Neuron (in vitro differentiated cells): ENCODE data around the gene TTC28.
"Not testable (repeated sequence)": the region's sequence is repeated elsewhere in the genome, so short reads cannot be mapped to it uniquely, and the experiment has no call there.

Source experiments
- H2AFZ ChIP-seq: one replicate; pipeline ENCODE4 v1.6.1; 2013; ENCODE audit warnings: low read depth, mild to moderate bottlenecking, inconsistent platforms, low read length, moderate library complexity
- H3K27me3 ChIP-seq: one replicate; pipeline ENCODE4 v1.6.1; 2013; ENCODE audit warnings: low read length; ENCODE audit not compliant: insufficient read depth
- H3K36me3 ChIP-seq: one replicate; pipeline ENCODE4 v1.6.1; 2013; ENCODE audit warnings: low read length; ENCODE audit not compliant: insufficient read depth
- H3K4me1 ChIP-seq: one replicate; pipeline ENCODE4 v1.6.1; 2013; ENCODE audit warnings: low read length; ENCODE audit not compliant: insufficient read depth
- H3K4me3 ChIP-seq: 2 replicates; pipeline ENCODE4 v1.5.1; 2013; ENCODE audit warnings: mild to moderate bottlenecking, low read length, moderate library complexity
- H3K9me3 ChIP-seq: one replicate; pipeline ENCODE4 v1.6.1; 2013; ENCODE audit warnings: low read length

TTC28 gene

GRCh38 chr22:28703436-28703835 is 23.8 kb upstream of the TTC28 start:
- Histone ChIP-seq H3K27me3 (no peaks in the 10 kb centered on the region), H2AFZ (no peak overlapping the region), H3K9me3 (no peaks in the 10 kb centered on the region), H3K4me1 (no peaks in the 10 kb centered on the region), H3K4me3 (no peak overlapping the region), H3K36me3 (peaks cover 27% of the 10 kb centered on the region)

- no peaks in the 10 kb centered on the region for H3K9me3 ChIP-seq
- no peak overlapping the region for H3K4me3 ChIP-seq
- H3K4me1 ChIP-seq: no peaks in the 10 kb centered on the region
- H3K27me3 ChIP-seq: no peaks in the 10 kb centered on the region
- H2AFZ ChIP-seq: no peak overlapping the region
- peaks cover 21% of the 10 kb centered on the region for H3K36me3 ChIP-seq
These were observed 23.3 kb upstream of the TTC28 start for GRCh38 chr22:28702891-28703290.

DNA sequence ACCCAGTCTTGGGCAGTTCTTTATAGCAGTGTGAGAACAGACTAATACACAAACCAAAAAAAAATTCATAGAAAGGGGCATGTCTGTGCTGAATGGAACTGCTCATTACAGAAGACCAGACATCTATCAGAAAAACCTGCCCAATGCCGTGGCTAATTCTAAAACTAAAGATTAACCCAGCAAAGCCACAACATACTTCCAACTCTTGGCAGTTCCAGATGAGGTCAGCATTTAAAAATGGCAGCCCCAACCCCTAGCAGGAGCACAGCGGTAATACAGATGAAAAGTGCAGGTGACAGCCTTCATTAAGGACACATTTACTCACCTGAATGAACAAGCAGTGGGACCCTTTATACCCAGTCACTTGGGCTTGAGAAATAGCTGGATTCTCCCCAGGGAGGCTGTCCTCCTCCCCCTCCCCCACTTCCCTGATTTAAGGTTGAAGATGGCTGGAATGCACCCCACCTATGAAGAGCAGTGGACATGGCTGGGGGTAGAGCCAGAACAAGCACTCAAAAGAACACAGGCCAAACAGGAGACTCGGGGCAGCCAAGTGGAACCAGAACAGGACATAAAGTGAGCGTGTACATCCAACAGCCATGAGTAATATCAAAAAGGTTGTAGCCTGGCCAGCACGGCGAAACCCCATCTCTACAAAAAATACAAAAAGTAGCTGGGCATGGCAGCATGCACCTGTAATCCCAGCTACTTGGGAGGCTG is 13.6 kb upstream of the TTC28 start:
- H3K36me3 ChIP-seq, H3K4me3 ChIP-seq: not testable (repeated sequence)
- H3K4me1 ChIP-seq: peaks cover 16% of the 10 kb centered on the region

DNA sequence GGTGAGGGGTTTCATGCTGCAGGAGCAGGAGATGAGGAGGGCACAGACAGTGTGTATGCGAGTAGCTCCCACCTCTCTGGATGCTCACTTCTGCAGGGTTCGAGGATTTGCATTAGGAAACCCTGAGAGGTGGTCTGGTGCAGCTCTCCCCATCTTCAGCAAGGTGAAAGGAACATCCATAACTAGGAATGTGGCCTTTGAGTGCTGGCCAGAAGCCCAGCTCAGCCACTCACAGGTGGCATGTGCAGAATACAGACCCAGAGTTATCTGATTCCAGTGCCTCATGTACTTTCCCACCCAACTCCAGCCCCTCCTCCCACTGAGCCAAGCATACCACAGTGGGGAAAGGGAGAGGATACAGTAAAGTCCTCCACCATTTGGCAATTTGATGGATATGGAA is 10.2 kb upstream of the TTC28 start:
- peaks cover 14% of the 10 kb centered on the region for H3K4me1 ChIP-seq
- H2AFZ ChIP-seq, H3K36me3 ChIP-seq, H3K9me3 ChIP-seq, H3K4me3 ChIP-seq, H3K27me3 ChIP-seq: not testable (repeated sequence)

More for the DNA sequence above, 13.6 kb upstream of the TTC28 start:
- not testable (repeated sequence) for H2AFZ ChIP-seq, H3K27me3 ChIP-seq, H3K9me3 ChIP-seq

DNA sequence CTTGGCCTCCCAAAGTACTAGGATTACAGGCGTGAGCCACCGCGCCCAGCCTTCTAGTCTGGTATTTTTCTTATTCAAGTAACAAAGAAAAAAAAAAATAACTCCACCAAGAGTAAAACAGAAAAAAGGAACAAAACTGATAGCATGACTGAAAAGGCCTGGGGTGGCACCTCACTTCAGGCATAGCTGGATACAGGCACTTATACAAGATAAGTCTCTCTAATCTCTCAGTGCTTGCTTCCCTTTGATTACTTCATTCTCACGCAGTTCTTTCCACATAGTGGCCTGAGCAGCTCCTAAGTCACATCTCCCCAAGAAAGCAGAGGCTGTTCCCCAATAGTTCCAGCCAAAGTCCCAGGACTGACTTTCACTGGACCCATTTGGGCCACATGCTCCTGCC is 3.3 kb upstream of the TTC28 start:
- H3K9me3 ChIP-seq, H3K27me3 ChIP-seq, H3K36me3 ChIP-seq, H3K4me1 ChIP-seq, H2AFZ ChIP-seq, H3K4me3 ChIP-seq: not testable (repeated sequence)

DNA sequence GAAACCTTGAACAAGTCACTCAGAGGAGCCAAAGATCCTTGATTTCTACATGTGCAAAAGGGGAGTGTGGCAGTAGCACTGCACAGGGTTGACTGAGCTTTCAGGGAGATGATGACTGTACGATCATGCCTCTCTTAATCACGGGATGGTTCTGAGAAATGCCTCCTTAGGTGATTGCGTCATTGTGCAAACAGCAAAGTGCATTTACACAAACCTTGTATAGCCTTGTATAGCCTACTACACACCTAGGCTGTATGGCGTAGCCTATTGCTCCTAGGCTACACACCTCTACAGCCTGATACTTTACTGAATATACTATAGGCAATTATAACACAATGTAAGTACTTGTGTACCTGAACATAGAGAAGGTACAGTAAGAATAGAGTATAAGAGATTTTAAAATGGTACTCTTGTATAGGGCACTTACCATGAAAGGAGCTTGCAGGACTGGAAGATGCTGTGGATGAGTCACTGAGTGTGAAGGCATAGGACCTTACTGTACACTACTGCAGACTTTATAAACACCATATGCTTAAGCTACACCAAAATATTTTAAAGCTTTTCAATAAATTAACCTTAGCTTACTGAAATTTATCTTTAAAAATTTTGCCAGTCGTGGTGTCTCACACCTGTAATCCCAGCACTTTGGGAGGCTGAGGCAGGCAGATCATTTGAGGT is 1.3 kb upstream of the TTC28 start:
- H2AFZ ChIP-seq, H3K4me1 ChIP-seq, H3K9me3 ChIP-seq, H3K4me3 ChIP-seq, H3K27me3 ChIP-seq, H3K36me3 ChIP-seq: not testable (repeated sequence)

DNA sequence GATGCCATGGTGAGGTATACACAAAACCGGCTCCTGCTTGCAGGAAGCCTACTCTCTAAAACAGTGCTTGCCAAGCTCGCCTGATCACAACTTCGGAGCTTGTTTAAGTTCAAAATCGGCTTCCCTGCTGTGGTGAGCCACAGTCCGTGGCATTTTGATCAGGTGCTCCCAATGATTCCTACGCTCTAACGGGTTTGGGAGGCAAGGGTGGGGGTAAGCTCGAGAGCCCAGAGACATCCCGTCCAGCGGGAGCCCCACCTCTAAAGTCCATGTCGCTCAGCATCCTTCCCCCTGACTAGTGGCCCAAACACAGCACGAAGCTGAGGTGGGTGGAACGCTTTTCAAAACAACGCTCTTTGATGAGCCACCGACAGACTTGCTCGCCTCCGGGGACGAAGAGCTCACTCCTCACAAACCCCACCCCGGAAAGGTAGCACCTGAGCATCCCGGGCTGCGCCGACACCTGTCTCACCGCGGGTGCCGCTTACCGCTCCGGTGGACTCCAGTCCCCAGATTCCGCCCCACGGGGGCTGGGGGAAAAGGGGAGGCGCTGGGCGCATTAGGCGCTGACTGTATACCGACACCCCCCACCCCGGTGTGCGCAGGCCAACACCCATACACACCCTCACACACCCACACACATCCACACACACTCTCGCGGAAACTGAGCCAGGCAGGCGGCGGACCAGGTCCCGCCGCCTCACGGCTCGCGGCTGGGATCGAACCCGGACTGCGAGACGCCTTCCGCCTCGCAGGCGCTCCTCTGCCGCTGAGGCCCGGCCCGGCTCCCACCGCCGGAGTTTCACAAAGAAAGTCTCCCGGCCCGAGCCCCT is 646 bp downstream of the TTC28 start:
- peak overlapping the region; percentile 99 for H3K4me3 ChIP-seq
- not testable (repeated sequence) for H3K4me1 ChIP-seq, H3K9me3 ChIP-seq, H3K27me3 ChIP-seq, H3K36me3 ChIP-seq
- peak overlapping the region; percentile 97 for H2AFZ ChIP-seq

DNA sequence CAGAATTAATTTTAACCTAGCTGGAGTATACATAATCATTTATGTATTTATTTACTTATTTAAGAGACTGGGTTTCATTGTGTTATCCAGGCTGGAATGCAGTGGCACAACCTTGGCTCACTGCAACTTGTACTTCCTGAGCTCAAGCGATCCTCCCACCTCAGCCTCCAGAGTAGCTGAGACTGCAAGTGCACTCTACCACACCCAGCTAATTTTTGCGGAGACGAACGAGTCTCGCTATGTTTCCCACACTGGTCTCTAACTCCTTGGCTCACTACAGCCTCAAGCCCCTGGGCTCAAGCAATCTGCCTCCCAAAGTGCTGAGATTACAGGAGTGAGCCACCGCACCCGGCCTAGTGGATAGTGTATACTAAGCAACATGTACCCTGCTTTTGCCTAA is 1.5 kb downstream of the TTC28 start:
- H3K4me3 ChIP-seq: peak overlapping the region; percentile 99
- H3K9me3 ChIP-seq: not testable (repeated sequence)

GRCh38 chr22:28674121-28674563 is 5.5 kb downstream of the TTC28 start:
- Histone ChIP-seq H3K4me3 (no peak overlapping the region), H3K9me3 (peaks cover 8% of the 10 kb centered on the region), H3K4me1 (no peaks in the 10 kb centered on the region), H2AFZ (no peak overlapping the region), H3K36me3 (no peaks in the 10 kb centered on the region), H3K27me3 (no peaks in the 10 kb centered on the region)

More for the DNA sequence above, 1.5 kb downstream of the TTC28 start:
- not testable (repeated sequence) for H2AFZ ChIP-seq, H3K27me3 ChIP-seq, H3K36me3 ChIP-seq, H3K4me1 ChIP-seq

- H3K4me1 ChIP-seq: no peaks in the 10 kb centered on the region
- no peaks in the 10 kb centered on the region for H3K36me3 ChIP-seq
- H3K27me3 ChIP-seq: no peaks in the 10 kb centered on the region
- no peak overlapping the region for H3K4me3 ChIP-seq
- H3K9me3 ChIP-seq: peaks cover 8% of the 10 kb centered on the region
- no peak overlapping the region for H2AFZ ChIP-seq
These were observed 8.9 kb downstream of the TTC28 start for GRCh38 chr22:28670756-28671155.

DNA sequence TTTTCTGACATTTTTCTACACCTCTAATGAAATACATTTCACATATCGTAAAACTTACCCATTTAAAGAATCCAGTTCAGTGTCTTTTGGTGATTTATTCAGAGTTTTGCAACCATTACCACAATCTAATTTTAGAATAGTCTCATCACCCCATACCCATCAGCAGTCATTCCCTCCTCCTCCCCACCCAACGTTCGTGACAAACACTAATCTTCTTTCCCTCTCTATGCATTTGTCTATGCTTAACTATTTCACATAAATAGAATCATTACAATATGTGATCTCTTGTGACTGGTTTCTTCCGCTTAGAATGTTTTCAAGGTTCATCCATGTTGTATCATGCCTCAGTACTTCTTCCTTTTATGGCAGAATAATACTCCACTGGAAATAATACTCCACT is 9.5 kb downstream of the TTC28 start:
- H3K4me1 ChIP-seq: no peaks in the 10 kb centered on the region
- H2AFZ ChIP-seq: no peak overlapping the region
- no peaks in the 10 kb centered on the region for H3K36me3 ChIP-seq
- H3K4me3 ChIP-seq: no peak overlapping the region
- no peaks in the 10 kb centered on the region for H3K27me3 ChIP-seq
- peaks cover 4% of the 10 kb centered on the region for H3K9me3 ChIP-seq

GRCh38 chr22:28669387-28669786 is 10.3 kb downstream of the TTC28 start:
- H3K36me3 ChIP-seq: no peaks in the 10 kb centered on the region
- H3K4me1 ChIP-seq: no peaks in the 10 kb centered on the region

DNA sequence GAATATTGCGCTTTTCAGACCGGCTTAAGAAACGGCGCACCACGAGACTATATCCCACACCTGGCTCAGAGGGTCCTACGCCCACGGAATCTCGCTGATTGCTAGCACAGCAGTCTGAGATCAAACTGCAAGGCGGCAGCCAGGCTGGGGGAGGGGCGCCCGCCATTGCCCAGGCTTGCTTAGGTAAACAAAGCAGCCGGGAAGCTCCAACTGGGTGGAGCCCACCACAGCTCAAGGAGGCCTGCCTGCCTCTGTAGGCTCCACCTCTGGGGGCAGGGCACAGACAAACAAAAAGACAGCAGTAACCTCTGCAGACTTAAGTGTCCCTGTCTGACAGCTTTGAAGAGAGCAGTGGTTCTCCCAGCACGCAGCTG is 16.1 kb downstream of the TTC28 start:
- H2AFZ ChIP-seq, H3K4me3 ChIP-seq, H3K9me3 ChIP-seq, H3K36me3 ChIP-seq, H3K27me3 ChIP-seq, H3K4me1 ChIP-seq: not testable (repeated sequence)

More at GRCh38 chr22:28669387-28669786, 10.3 kb downstream of the TTC28 start:
- Histone ChIP-seq H2AFZ (no peak overlapping the region), H3K4me3 (no peak overlapping the region), H3K9me3 (peaks cover 4% of the 10 kb centered on the region), H3K27me3 (no peaks in the 10 kb centered on the region)
